Stimulated activated CD4-positive, alpha-beta T cell treated with anti-CD3 and anti-CD28 coated beads, Interleukin-15, amount 100 ng/mL, for 48 hours (primary cell): ENCODE results near the gene MID1.

ENCODE experiments used
- DNase-seq, 2 donors: peaks; one replicate each; pipeline ENCODE4 v3.0.0-alpha.2; 2020; ENCODE audit warnings: low read depth in 2 of 2

MID1 gene

GRCh38 chrX:10529344-10529743 is 91.0 kb downstream of the MID1 start:
- DNase-seq, result no peak

DNA sequence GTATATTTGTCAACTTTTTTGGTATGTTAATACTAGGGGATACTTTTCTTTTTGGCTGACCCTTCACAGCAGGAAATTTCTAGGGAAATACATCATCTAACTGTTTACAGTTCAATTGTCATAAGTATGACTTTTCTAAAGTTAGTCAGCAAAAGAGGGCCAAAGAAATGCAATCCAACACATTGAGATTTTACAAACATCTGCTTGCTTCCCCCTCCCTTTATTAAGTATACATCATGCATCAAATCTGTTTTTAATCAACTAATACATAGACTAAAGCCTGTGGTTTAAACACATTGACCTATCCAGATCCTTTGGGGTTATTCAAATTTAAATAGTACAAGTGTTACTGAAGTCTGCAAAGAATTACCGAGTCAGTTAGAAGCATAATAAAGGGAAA is 93.9 kb downstream of the MID1 start:
- no peak for DNase-seq

DNA sequence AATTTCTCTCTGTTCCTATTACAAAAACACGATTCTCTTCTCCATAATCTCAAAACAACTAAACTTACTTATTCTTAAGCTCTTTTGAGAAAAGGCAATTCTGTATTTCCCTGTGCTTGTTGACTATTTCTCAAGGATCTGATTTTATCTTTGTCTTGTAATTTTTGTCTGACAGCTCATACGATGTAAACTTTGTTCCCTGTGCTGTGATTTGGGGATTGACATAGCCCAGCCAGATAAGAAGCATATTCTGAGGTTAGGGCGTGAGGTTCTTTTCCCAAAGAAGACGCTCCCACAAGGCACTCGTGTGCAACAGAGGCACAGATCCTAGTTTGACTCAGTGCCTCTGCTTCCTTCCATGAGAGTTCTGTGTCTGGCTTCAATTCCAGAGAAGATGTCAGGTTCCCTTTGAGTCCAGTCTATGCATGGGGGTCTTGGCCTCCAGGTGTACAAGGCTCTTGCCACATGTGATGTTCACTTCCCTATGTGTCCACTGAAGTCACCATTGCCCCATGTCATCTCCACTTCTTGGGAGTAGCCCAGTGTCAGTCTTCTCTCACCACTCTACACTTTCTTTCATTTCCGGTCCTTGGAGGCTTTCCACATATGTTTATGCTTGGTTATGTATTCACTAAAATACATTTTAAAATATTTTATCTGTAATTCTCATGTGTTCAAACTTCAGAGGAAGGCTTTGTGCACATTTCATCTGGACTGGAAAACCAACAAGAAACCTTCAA is 94.8 kb downstream of the MID1 start:
- no peak for DNase-seq

- no peak for DNase-seq
Measured at GRCh38 chrX:10524578-10524977, 95.8 kb downstream of the MID1 start.

GRCh38 chrX:10519761-10520160 is 100.6 kb downstream of the MID1 start:
- no peak for DNase-seq

GRCh38 chrX:10519278-10519677 is 101.1 kb downstream of the MID1 start:
- DNase-seq, result no peak

DNA sequence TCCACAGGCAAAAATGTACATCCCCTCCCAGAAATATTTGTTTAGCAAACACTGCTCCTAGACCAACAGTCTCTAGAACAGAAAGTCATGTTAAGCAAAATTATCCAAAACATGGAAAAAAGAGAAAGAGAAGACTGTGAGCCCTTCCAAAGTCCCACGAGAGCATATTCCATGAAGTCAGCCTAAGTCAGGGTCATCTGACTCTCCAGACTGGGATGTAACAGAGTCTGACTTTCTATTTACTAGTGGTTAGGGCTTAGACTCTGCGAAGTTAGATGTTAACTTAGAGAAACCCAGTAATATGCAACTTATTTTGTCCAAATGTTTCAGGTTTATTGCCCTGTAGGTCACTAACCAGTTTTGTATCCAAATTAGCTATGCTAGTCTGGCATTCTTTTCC is 102.3 kb downstream of the MID1 start:
- DNase-seq, result no peak

DNA sequence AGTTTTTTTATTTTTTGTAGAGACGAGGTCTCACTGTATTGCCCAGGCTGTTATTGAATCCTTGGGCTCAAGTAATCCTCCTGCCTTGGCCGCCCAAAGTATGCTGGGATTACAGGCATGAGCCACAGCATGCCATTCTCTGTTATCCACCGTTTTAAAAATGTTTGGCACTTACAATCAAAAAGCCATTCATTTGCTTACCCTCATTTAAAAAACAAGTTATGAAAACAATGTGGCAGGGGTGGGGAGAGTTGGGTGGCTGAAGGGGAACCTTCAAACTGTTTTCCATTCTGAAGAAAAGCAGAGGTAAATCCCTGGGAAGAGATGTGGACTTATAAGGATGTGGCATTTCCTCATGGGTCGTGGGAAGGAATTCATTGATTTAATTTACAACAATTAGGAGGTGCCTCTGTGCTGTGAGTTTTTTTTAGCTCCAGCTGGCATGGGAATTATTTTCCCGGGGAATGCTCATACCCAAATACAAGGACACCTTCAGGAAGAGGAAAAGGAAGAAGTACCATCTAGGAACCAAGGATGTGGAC is 103.5 kb downstream of the MID1 start:
- no peak for DNase-seq

- DNase-seq, result no peak
Measured at GRCh38 chrX:10514891-10515290, 105.5 kb downstream of the MID1 start.

GRCh38 chrX:10513974-10514373 is 106.4 kb downstream of the MID1 start:
- DNase-seq, result no peak

- DNase-seq, result no peak
Measured at GRCh38 chrX:10512741-10513140, 107.6 kb downstream of the MID1 start.

DNA sequence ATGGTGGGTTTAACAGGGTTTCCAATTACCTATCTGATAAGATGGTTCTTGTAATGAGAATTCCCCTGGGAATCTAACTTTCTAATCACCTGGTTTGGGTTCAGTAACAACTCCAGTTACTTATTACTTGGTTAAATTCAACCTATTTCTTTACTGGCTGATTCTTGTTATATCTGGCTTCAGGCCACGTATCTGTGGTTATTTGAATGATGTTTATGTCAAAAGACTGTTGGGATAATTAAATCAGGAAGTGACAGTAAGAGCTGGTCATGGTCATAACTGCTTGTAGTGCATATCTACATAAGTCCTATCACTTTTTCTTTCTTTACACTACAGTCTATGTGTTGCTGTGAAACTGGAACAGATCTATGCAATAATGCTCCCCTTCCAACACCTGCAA is 108.1 kb downstream of the MID1 start:
- no peak for DNase-seq

- DNase-seq, result no peak
Measured at GRCh38 chrX:10509397-10509796, 111.0 kb downstream of the MID1 start.

DNA sequence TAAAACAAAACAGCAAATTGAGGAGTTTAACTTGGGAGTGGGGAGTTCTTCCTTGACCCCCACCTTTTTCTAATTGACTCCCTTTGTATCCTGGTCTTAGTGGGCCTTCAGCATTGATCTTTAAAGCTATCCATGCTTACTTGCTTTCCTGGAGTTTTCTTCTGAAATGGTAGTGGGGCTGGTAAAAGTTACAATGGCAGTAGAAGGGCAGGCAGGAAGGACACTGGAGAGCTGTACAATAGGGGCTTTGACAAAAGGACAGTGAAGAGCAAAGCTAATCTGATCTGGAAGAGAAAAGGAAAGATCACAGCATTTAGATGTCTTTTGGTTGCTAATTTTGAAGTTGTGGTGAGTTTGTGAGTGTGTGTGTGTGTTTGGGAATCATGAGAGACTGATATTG is 111.5 kb downstream of the MID1 start:
- DNase-seq, result no peak

- no peak for DNase-seq
Measured at GRCh38 chrX:10507876-10508275, 112.5 kb downstream of the MID1 start.

DNA sequence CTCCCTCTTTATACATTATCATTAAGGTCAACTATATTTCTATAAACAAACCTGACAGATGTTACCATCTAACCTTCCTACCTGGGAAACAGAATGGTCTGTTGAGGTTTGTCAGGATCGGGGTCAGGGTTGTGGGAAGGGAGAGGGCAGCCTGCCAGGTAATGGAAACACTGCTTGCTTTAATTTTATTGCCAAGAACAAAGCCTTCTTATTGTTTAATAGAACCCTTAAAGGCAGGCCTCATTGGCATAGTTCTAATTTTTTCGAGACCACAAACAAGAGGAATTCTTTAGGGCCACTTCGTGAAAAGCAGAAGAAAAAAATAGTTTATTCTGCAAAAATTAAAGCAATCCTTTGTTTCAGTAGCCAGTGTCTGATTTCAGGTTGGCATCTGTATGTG is 113.2 kb downstream of the MID1 start:
- DNase-seq, result no peak

DNA sequence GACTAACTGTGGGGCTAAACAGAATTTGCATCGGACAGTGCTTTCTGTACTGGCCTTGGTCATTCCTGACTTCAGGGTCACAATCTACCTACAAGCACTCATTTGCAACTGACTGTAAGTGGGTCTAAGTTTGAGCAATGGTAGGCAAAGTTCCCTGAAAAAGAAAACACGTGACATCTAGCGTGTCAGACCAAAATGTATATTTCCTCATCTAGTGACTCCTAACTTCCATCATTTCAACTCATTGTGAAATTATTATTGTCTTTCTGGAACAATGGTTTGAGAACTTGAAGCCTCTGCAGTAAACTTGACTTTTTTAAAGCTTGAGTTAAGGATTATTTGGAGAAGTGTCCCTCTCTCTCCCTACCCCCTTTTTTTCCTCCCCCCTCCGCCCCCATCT is 113.6 kb downstream of the MID1 start:
- no peak for DNase-seq

DNA sequence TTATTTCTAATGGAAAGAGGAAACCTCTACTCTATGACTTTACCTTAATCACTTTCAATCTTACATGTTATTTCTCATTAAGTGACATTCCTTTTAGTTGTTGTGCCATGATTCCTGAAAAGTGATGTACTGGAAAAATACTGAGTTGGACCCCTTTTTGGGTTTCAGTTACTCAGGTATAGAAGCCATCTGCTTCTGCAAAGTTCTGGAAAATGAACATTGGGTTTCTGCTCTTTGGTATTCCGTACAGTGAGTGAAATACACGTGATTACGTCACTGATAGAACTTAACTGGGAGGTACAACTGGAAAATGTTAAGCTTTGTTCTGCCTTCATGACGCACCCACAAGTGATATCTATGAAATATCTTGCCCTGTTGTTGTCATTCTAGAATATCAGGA is 114.7 kb downstream of the MID1 start:
- no peak for DNase-seq

DNA sequence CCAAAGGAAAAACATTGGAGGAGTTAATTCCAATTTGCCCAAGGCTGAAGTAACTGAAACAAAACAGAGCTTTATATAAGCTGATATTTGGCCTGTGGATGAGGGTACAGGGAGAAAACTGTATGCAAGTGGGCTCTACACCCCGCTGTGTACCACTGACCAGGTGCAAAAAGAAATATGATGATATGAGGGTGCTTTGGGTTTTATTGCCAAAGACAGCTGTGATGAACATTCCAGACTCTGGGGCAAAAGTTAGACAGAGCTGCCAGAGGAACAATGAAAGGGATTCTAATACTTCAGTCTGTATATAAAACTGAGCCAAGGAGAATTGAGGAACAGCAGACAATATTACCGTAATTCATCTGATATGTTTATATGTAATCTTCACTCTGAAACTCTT is 117.4 kb downstream of the MID1 start:
- no peak for DNase-seq

DNA sequence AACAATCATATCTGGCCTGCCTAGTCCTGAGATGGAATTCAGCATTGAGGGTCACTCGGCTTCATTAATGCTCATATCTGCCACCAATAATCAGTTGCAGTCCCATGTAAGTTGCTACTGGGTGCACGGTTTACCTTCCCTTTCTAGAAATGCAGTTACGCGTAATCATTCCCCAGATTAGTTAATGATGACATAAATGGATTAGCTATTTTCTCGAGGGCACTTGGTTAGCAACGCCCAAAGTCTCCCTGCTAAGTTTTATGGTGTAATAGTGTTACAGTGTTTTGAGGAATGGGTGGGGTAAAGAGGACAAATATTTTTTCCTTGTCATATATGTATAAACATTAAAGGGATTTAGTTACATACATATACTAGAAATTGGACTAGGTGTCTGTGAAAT is 118.8 kb downstream of the MID1 start:
- DNase-seq, result no peak

- DNase-seq, result no peak
Measured at GRCh38 chrX:10496345-10496965, 123.9 kb downstream of the MID1 start.

- no peak for DNase-seq
Measured at GRCh38 chrX:10495677-10496076, 124.7 kb downstream of the MID1 start.

- no peak for DNase-seq
Measured at GRCh38 chrX:10492250-10492649, 128.1 kb downstream of the MID1 start.

DNA sequence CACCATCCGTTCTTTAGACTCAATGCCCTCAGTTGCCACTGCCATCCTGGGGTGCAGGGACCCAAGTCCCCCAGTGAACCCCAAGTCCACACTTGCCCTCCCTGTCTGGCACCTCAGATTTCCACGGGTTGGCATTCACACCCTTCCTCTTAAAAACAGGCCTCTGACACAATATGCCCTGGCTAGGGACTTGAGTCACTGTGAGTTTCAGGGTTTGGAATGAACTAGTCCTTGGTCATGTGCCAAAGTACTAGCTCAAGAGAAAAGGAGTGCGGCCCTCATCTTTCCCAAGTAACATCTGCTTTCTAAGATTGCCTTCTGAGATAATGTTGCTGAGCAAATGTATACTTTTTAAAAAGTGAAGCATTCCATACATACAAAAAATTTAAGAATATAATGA is 134.0 kb downstream of the MID1 start:
- DNase-seq, result no peak
